A172 (cell line): ENCODE data around the gene SMIM45.

Experiments used
- DNase-seq: peaks from one replicate; pipeline ENCODE4 v3.0.0-alpha.2; 2015; ENCODE audit warnings: low spot score

SMIM45 gene

DNA sequence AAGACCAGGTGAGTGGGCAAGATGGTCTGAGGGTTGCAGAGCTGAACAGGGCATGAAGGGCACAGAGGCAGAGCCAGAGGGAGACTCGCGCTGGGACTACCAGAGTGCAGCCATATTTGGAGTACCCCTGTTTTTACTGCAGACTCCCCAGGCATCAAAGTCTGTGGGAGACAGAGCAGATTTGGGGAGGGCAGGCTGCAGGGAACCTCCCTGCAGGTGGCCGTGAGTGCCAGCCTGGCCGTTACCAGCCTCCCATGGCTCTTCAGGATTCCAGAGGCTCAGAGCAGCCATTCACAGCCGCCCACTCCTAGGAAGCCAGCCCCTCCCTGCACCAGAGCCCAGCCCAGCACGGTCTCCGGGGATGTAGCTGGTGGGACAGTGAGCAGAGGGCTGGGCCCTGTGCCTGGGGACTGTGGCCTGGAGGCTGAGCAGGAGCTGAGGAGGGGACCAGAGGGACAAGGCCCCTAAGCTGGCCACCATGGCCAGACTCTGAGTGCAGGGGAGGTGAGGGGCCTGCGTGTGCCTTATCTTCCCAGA is 17.2 kb downstream of the SMIM45 start, which contains the start of gene SEPTIN3:
SEPTIN3 (plus strand) TSS at position 334 of the 537 bp plus-strand sequence. CDS start 2,050 bp downstream, outside the sequence.
- no peak for DNase-seq

DNA sequence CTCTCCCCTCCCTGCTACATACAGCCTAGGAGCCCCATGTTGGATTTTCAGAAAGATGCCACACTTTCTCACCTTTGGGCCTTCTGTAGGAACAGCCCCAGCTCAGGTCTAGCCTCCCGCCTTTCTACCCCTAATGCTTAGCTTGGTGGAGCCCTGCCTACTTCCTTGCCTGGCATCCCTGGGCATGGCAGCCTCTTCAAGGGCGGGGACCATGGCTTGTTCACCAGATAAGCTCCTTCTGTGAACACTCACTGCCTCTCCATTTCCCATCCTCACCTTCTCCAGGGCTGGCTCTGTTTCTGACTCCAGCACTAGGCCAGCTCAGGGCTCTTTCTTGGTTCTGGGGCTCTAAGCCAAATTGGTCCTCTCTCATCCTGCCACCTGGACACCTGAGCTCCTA is 18.7 kb downstream of the SMIM45 start:
- DNase-seq = no peak

GRCh38 chr22:41971431-41971830 is 19.5 kb downstream of the SMIM45 start:
- no peak for DNase-seq

- no peak for DNase-seq
These were observed 22.8 kb downstream of the SMIM45 start for GRCh38 chr22:41974691-41975290.

- no peak for DNase-seq
These were observed 23.5 kb downstream of the SMIM45 start for GRCh38 chr22:41975299-41976069.

DNA sequence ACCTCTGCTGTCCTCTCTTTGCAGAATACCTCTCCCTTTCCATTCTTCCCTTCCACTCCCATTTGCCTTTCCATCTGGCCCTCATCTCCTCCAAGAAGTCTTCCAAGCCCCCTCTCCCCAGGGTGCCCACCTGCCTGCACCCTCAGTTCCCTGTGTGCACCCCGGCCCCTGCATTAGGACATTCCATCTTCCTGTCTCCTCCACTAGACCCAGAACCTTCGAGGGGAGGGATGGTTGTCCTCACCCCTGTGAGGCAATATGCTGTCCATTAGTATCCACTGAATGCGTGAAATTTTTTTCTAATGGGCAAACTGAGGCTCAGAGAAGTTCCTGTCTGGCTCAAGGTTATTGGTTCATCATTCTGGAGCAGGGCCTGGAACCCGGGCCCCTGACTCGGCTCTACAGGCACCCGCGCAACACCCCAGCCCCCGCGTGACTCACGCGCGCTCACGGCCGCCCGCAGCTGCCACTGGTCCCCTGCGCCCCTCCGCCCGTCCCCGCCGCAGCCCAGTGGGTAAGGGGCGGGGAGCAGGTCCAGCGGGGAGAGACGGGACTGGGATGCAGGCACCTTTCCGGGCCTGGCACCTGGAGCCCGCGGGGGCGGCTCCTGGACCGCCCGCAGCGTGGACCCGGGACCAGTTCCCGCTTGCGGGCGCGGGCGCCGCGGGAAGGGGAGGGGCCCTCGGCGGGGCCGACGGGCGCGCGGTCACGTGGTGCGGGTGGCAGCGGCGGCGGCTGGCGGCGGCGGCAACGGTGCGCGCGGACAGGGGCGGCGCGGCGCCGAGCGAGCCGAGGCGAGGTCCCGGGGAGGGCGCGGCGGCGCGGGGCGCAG is 24.3 kb downstream of the SMIM45 start:
- DNase-seq = no peak

DNA sequence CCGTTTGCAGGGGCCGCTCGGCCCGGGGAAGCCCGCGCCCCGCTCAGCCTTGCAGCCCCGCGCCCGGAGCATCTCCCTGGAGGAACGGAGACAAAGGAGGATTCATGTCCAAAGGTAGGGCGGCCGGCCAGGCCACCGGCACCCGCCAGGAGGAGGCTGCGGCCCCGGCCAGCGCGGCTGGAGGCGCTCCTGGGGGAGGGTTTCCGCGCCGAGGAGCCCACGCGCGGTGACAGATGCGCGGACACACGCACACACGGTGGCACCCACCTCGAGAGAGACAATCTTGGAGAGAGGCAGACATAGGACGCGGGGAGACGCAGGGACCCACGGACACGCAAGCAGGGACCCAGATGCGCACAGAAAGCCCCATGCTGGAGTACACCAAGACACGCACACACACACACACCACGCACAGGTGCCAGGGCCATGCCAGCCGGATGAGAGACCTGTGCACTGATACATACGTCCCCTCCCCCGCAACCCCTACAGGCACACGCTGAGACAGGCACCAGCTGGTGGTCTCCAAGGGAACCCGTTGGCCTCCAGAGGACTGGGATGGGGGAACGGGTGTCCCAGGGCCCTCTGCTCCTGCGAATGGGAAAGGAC is 25.1 kb downstream of the SMIM45 start:
- DNase-seq = no peak

- DNase-seq = no peak
These were observed 26.8 kb downstream of the SMIM45 start for GRCh38 chr22:41978732-41979131.

DNA sequence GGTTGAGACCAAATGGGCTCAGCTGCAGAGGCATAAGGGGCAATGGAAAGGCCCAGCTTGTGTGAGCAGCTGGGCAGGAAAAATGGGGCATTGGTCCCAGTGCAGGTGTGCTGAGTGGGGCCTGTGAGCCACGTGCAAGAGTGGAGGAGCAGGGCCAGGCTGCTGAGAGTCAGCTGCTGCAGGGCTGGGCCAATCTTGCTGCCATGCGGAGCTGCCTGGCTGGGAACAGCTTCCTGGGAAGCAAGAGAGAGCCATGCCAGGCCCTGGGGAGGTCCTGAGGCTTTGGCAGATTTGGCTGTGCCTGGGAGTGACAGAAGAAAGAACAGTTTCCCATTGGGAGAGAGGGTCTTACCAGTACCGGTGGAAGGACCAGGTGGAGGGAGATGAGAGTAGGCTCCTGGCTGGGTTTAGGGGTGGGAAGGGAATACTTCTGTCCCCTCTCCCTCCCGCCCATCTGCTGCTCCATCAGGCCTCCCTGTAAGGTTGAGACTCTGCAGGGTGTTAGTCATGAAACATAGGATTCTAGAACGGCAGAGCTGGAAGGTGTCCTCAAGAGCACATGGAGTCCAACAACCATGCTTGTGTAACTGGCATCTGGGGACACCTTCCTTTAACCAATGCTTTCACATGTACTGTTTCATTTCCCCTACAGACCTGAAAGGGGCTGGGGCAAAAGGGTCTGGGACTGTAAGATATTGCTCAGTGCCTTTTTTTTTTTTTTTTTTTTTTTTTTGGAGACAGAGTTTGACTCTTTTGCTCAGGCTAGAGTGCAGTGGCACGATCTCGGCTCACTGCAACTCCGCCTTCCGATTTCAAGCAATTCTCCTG is 27.7 kb downstream of the SMIM45 start:
- no peak for DNase-seq

- DNase-seq = no peak
These were observed 30.9 kb downstream of the SMIM45 start for GRCh38 chr22:41982865-41983264.

DNA sequence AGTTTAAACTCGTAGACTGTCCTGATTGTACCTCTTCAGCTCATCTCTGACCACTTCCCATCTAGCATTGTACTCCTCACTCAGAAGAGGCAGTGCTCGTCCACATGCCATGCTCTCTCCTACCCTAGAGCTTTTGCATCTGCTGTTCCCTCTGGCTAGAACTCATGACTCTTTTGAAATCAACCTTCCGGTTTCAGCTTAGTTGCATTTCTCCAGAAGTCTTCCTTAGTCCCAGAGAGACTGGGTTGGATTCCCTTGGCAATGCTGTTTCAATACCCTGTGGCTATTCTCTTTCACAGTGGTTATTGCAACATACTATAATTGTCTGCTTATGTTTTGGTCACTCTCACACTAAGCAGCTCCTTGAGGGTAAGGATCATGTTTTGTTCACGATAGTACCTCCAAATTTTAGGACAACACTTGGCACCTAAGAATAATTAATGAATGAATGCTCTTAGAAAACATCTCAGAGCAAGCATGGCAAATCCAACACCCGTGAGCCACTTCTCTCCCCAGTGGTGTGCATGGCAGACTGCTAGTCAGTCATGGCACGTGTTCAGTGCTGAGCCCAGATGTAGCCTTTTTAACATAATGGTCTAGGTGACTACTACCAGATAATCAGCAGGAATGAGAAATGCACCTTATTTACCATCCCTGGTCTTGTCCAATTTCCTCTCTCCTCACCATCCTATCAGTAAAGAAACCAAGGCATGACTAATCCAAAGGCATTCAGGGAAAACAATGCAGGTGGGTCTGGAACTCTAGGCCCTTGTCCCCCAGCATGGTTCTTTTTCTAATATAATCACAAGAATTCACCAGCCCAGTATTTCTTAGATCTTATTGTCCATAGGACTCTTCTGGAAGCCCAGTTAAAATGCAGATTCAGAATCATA is 31.8 kb downstream of the SMIM45 start:
- no peak for DNase-seq

- DNase-seq = no peak
These were observed 35.3 kb downstream of the SMIM45 start for GRCh38 chr22:41987276-41987675.

DNA sequence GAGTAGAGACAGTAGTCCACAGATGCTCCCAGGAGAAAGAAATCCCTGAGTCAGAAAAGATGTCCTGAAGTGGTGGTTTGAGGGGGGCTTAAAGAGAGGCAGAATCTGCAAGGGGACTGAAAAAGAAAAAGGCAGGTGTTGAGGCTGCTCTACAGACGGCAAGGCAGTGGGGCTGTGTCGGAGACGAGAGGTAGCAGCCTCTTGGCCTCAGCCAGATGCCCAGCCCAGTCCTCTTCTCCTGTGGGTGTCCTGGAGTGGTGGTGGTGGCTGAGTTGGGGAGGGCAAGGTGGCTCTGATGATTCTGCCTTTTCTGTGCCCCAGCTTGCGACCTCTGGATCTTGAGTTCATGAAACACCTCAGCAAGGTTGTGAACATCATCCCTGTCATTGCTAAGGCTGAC is 37.3 kb downstream of the SMIM45 start:
- no peak for DNase-seq

GRCh38 chr22:41991111-41991510 is 39.2 kb downstream of the SMIM45 start:
- no peak for DNase-seq

DNA sequence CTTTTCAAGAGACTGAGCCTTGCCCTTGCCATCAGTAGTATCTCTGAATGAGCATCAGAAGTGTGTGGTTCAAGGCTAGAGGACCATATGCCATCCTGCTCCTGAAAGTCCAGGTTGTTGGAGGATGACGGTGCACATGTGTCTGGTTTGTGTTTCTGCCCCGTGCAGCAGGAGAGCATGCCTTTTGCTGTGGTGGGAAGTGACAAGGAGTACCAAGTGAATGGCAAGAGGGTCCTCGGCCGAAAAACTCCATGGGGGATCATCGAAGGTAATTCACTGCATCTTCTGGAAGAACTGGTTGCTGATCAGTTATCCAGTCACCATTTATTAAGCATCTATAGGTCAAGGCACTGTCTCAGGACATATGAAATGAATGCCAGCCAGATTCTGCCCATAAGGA is 40.5 kb downstream of the SMIM45 start:
- DNase-seq = no peak

DNA sequence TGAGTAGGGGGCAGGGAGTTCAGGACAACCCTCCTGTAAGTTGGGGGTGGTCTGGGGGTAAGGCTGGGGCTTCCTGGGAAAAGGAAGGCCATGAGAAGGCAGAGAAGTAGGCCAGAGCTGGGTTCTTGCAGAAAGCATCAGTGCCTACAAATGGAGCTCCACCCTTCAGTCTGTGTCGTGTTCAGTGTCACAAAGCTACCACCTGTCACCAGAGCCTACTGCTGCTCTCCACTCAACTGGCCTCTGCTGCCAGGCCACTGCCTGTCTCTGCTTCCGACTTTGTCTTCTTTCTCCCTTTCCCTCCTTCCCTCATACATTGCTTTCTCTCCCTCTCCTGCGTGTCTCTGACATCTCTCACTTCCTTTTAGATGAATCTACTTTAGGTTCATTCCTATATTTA is 43.3 kb downstream of the SMIM45 start:
- no peak for DNase-seq

GRCh38 chr22:41996826-41997225 is 44.9 kb downstream of the SMIM45 start:
- no peak for DNase-seq

GRCh38 chr22:41998361-41999261 is 46.7 kb downstream of the SMIM45 start, which contains the start of gene WBP2NL:
TSS of gene WBP2NL (plus strand) at chr22:41998788. CDS start at chr22:41998819, 31 bp downstream.
- DNase-seq = no peak

DNA sequence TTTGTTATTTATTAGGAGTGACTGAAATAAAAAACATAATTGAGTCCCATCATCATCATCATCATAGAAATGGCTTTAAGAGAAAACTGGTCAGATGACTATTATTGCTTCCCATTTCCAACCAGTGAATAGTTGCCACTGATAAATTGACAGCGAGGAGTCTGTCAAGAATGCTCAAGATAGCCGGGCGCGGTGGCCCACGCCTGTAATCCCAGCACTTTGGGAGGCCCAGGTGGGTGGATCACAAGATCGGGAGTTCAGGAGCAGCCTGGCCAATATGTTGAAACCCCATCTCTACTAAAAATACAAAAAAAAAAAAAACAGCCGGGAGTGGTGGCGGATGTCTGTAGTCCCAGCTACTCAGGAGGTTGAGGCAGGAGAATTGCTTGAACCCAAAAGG is 48.5 kb downstream of the SMIM45 start:
- DNase-seq = no peak
